MM.1S (cell line): ENCODE results near the gene TSHZ2.

Experiments used
- CTCF ChIP-seq: fragments of 300-600 bp; sonication (generic); IDR thresholded peaks from 2 replicates; pipeline ENCODE4 v1.5.1; 2016; ENCODE audit warnings: antibody characterized with exemption, low read length, mixed read lengths
- EZH2 ChIP-seq: fragments of 300-600 bp; sonication (generic); optimal IDR thresholded peaks from 2 replicates; pipeline ENCODE3; 2017; ENCODE audit warnings: low read depth, mild to moderate bottlenecking, antibody characterized with exemption, low read length, mixed read lengths
- EZH2phosphoT487 ChIP-seq: fragments of 300-600 bp; sonication (generic); IDR thresholded peaks from 2 replicates; pipeline ENCODE4 v1.6.1; 2018; ENCODE audit warnings: antibody characterized with exemption, low read length

DNA sequence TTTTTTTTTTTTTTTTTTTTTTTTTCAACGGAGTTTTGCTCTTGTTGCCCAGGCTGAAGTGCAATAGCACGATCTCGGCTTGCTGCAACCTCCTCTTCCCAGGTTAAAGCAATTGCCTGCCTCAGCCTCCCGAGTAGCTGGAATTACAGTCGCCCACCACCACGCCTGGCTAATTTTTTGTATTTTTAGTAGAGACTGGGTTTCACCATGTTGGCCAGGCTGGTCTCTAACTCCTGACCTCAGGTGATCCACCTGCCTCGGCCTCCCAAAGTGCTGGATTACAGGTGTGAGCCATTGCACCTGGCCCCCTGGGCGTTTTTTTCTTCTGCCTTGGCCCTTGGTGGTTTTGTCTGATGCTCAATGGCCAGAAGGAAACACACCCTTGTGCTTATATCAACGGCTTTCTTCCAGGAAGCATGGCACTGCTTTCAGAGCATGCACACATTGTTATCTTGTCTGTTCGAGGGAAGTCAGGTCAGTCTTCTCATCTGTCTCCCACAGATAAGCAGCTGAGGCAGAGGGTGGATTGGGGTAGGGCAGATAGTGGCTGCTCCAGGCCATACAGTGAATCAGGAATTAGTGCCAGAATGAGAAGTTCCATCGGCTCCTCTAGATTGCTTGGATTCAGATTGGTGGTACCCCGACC lies 203.1 kb downstream of the TSHZ2 start:
- TF ChIP-seq CTCF = no peak
- no peak for TF ChIP-seq EZH2phosphoT487
- no peak for TF ChIP-seq EZH2
